ENCODE results near the gene ANKRD63. TPM values are rescaled to one million over a fixed set of nuclear protein-coding genes. Genes with fewer than 3 reads are reported as not detected.

Gene ANKRD63
- total RNA-seq, 1 experiment from 2014 or later, result 1.2 TPM

DNA sequence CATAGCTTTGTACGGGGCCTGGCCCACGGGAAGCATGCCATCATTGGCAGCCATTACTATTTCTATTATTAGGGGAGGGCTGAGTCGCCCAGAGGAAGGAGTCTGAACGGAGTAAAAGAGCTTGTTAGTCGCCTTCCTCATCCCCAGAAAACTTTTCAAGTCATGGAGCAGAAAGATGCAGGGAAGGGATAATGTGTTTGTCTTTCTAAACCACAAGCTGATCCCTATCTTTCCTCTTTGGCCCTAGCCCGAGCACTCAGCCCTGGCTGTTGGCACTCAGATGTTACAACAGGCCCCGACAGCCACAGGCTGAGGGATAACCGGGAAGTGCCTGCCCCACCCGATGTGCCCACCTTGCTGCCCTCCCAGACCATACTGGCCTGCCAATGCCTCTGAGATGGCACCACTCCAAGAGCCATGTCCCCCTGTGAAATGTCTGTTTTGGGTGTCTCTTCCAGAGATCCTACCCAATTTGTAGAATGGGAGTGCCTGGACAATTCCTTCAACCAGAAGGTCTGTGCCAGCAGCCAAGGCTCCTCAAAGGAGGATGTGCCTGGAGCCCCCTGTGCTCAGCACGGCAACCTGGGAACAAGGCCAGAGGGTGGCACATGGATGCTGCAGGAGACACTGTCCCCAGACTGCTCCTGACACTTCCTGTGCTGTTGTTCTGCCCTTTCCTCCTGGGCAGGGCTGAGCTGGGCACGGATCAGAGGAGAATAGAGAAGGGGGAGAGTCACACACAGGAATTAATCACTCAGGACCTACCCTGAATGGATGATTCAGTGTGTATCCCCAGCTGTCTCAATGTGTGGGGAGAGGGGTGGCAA lies 33.2 kb downstream of the ANKRD63 start:
- no peaks in the 10 kb centered on the region for H3K36me3 Mint-ChIP-seq
- TF ChIP-seq TEAD4 (CRISPR knock-in tag; IDR thresholded peaks at IDR 0.05) (no peak), FOXP1 (CRISPR knock-in tag; IDR thresholded peaks at IDR 0.05; ENCODE audit: borderline replicate concordance) (0 out of 2 replicates have a peak, but pooled peaks have one; percentile 15)
- H3K27me3 Mint-ChIP-seq (ENCODE audit: low read depth), result peaks cover 38% of the 10 kb centered on the region
- no peak overlapping the region for H3K27ac Mint-ChIP-seq
- DNase-seq (ENCODE audit: low spot score) (peak; percentile 8), ATAC-seq (no peak)
- CTCF ChIA-PET, result interaction anchor here (1.1 to 15.1 kb wide), 6 partner anchors 11 to 32 kb away, joined by 3 to 224 read pairs (median 4); partner anchors contain the start of gene PAK6
- POLR2A ChIA-PET, result no interaction called here
- H3K4me1 Mint-ChIP-seq, result peaks cover 31% of the 10 kb centered on the region
- H3K9me3 Mint-ChIP-seq, result no peaks in the 10 kb centered on the region
- H3K4me3 Mint-ChIP-seq, result no peak overlapping the region

DNA sequence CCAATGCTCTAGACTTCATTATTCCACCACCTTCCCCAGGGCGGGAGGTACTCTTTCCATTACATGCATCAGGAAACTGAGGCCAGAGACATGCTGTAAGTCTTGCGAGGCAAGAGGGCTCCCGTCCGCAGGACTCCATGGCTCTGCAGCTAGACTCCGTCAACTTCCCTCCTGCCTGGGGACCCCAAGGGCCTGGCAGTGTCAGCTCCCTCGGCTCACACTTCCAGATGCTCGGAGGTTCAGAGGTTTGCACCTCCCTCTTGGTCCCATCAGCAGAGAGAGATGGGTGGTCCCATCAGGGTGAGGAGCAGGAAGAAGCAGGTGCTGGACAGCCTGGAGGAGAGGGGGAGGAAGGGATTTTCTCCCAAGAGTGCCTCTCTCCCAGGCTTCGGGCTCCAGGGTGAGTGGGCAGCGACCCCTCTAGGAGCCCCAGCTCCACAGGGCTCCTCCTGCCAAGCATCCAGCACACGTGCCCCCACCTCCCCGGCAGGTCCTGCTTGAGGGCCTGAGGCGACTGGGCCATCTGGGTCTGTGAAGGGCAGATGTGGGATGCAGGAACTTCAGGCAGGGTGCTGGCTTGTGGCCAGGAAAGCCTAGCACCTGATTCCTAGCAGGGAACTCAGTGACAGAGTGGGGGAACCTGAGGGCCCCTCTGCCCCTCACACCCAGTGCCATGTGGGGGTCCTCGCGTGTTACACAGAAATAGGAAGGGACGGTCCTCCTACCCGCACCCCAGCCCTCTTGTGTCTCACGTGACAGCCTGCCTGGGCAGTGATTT lies 34.7 kb downstream of the ANKRD63 start:
- ATAC-seq (no peak), DNase-seq (ENCODE audit: low spot score) (peak; percentile 5)
- no peak overlapping the region for H3K4me3 Mint-ChIP-seq
- H3K36me3 Mint-ChIP-seq, result no peaks in the 10 kb centered on the region
- H3K27ac Mint-ChIP-seq, result no peak overlapping the region
- CTCF ChIA-PET, result interaction anchor here (1.1 to 15.1 kb wide), 5 partner anchors 22 to 31 kb away, joined by 3 to 224 read pairs (median 4); no protein-coding TSS in a partner anchor
- peaks cover 27% of the 10 kb centered on the region for H3K27me3 Mint-ChIP-seq (ENCODE audit: low read depth)
- POLR2A ChIA-PET, result no interaction called here
- no peaks in the 10 kb centered on the region for H3K9me3 Mint-ChIP-seq
- TF ChIP-seq FOXP1 (CRISPR knock-in tag; IDR thresholded peaks at IDR 0.05; ENCODE audit: borderline replicate concordance), result 0 out of 2 replicates have a peak, but pooled peaks have one; percentile 23
- TF ChIP-seq, protein P1, sequence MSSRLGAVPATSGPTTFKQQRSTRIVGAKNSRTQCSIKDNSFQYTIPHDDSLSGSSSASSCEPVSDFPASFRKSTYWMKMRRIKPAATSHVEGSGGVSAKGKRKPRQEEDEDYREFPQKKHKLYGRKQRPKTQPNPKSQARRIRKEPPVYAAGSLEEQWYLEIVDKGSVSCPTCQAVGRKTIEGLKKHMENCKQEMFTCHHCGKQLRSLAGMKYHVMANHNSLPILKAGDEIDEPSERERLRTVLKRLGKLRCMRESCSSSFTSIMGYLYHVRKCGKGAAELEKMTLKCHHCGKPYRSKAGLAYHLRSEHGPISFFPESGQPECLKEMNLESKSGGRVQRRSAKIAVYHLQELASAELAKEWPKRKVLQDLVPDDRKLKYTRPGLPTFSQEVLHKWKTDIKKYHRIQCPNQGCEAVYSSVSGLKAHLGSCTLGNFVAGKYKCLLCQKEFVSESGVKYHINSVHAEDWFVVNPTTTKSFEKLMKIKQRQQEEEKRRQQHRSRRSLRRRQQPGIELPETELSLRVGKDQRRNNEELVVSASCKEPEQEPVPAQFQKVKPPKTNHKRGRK (CRISPR knock-in tag; IDR thresholded peaks at IDR 0.05; ENCODE audit: borderline replicate concordance), result no peak
- H3K4me1 Mint-ChIP-seq, result peaks cover 22% of the 10 kb centered on the region

DNA sequence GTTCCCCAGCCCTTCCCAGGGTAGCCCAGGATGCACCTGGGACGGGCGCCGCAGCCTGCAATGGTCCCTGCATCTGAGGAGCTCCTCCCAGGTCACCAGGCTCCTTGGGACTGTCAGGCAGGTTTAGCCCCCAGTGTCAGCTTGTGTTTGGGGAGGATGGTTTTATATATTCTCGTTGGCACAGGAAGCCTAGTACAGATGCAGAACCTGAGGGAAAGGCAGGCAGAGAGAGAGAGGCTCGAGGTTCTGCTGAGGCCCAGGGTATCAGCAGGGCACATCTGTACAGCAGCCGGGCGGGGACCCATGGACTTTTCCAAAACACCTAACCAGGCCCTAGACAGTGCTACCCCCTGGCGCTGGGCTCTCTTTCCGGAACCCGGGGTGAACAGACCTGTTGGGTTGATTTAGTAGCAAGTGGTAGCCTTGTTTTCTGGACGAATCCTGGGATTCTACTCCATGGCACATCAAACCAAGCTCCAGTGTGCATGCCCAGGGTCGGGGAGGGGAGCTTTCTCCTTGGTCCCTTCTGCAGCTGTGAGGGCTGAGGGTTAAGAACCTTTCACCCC lies 35.4 kb downstream of the ANKRD63 start:
- Mint-ChIP-seq H3K4me3 (no peak overlapping the region), H3K27me3 (ENCODE audit: low read depth) (peaks cover 22% of the 10 kb centered on the region), H3K4me1 (peaks cover 18% of the 10 kb centered on the region), H3K9me3 (no peaks in the 10 kb centered on the region), H3K27ac (no peak overlapping the region), H3K36me3 (no peaks in the 10 kb centered on the region)
- ChIA-PET CTCF (interaction anchor here (1.0 to 15.1 kb wide), 4 partner anchors 8 to 32 kb away, joined by 3 to 224 read pairs (median 4); no protein-coding TSS in a partner anchor), POLR2A (no interaction called here)
- DNase-seq (ENCODE audit: low spot score), result no peak
- no peak for ATAC-seq
- TF ChIP-seq SOX15 (CRISPR knock-in tag; IDR thresholded peaks at IDR 0.05) (no peak), GABPB1 (CRISPR knock-in tag; IDR thresholded peaks at IDR 0.05) (no peak), NFATC4 (CRISPR knock-in tag; IDR thresholded peaks at IDR 0.05) (no peak), NFE2L1 (CRISPR knock-in tag; IDR thresholded peaks at IDR 0.05) (no peak), TP53 (CRISPR knock-in tag; IDR thresholded peaks at IDR 0.05) (no peak)
- TF ChIP-seq, protein P2, sequence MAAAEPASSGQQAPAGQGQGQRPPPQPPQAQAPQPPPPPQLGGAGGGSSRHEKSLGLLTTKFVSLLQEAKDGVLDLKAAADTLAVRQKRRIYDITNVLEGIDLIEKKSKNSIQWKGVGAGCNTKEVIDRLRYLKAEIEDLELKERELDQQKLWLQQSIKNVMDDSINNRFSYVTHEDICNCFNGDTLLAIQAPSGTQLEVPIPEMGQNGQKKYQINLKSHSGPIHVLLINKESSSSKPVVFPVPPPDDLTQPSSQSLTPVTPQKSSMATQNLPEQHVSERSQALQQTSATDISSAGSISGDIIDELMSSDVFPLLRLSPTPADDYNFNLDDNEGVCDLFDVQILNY (CRISPR knock-in tag; IDR thresholded peaks at IDR 0.05), result no peak
- TF ChIP-seq, protein P3, sequence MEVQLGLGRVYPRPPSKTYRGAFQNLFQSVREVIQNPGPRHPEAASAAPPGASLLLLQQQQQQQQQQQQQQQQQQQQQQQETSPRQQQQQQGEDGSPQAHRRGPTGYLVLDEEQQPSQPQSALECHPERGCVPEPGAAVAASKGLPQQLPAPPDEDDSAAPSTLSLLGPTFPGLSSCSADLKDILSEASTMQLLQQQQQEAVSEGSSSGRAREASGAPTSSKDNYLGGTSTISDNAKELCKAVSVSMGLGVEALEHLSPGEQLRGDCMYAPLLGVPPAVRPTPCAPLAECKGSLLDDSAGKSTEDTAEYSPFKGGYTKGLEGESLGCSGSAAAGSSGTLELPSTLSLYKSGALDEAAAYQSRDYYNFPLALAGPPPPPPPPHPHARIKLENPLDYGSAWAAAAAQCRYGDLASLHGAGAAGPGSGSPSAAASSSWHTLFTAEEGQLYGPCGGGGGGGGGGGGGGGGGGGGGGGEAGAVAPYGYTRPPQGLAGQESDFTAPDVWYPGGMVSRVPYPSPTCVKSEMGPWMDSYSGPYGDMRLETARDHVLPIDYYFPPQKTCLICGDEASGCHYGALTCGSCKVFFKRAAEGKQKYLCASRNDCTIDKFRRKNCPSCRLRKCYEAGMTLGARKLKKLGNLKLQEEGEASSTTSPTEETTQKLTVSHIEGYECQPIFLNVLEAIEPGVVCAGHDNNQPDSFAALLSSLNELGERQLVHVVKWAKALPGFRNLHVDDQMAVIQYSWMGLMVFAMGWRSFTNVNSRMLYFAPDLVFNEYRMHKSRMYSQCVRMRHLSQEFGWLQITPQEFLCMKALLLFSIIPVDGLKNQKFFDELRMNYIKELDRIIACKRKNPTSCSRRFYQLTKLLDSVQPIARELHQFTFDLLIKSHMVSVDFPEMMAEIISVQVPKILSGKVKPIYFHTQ (CRISPR knock-in tag; IDR thresholded peaks at IDR 0.05), result no peak
- TF ChIP-seq, protein P4, sequence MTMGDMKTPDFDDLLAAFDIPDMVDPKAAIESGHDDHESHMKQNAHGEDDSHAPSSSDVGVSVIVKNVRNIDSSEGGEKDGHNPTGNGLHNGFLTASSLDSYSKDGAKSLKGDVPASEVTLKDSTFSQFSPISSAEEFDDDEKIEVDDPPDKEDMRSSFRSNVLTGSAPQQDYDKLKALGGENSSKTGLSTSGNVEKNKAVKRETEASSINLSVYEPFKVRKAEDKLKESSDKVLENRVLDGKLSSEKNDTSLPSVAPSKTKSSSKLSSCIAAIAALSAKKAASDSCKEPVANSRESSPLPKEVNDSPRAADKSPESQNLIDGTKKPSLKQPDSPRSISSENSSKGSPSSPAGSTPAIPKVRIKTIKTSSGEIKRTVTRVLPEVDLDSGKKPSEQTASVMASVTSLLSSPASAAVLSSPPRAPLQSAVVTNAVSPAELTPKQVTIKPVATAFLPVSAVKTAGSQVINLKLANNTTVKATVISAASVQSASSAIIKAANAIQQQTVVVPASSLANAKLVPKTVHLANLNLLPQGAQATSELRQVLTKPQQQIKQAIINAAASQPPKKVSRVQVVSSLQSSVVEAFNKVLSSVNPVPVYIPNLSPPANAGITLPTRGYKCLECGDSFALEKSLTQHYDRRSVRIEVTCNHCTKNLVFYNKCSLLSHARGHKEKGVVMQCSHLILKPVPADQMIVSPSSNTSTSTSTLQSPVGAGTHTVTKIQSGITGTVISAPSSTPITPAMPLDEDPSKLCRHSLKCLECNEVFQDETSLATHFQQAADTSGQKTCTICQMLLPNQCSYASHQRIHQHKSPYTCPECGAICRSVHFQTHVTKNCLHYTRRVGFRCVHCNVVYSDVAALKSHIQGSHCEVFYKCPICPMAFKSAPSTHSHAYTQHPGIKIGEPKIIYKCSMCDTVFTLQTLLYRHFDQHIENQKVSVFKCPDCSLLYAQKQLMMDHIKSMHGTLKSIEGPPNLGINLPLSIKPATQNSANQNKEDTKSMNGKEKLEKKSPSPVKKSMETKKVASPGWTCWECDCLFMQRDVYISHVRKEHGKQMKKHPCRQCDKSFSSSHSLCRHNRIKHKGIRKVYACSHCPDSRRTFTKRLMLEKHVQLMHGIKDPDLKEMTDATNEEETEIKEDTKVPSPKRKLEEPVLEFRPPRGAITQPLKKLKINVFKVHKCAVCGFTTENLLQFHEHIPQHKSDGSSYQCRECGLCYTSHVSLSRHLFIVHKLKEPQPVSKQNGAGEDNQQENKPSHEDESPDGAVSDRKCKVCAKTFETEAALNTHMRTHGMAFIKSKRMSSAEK (CRISPR knock-in tag; IDR thresholded peaks at IDR 0.05; ENCODE audit: borderline replicate concordance), result no peak
- TF ChIP-seq, protein P5, sequence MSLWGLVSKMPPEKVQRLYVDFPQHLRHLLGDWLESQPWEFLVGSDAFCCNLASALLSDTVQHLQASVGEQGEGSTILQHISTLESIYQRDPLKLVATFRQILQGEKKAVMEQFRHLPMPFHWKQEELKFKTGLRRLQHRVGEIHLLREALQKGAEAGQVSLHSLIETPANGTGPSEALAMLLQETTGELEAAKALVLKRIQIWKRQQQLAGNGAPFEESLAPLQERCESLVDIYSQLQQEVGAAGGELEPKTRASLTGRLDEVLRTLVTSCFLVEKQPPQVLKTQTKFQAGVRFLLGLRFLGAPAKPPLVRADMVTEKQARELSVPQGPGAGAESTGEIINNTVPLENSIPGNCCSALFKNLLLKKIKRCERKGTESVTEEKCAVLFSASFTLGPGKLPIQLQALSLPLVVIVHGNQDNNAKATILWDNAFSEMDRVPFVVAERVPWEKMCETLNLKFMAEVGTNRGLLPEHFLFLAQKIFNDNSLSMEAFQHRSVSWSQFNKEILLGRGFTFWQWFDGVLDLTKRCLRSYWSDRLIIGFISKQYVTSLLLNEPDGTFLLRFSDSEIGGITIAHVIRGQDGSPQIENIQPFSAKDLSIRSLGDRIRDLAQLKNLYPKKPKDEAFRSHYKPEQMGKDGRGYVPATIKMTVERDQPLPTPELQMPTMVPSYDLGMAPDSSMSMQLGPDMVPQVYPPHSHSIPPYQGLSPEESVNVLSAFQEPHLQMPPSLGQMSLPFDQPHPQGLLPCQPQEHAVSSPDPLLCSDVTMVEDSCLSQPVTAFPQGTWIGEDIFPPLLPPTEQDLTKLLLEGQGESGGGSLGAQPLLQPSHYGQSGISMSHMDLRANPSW (CRISPR knock-in tag; conservative IDR thresholded peaks at IDR 0.05; ENCODE audit: low read depth), result no peak
- TF ChIP-seq, protein P6, sequence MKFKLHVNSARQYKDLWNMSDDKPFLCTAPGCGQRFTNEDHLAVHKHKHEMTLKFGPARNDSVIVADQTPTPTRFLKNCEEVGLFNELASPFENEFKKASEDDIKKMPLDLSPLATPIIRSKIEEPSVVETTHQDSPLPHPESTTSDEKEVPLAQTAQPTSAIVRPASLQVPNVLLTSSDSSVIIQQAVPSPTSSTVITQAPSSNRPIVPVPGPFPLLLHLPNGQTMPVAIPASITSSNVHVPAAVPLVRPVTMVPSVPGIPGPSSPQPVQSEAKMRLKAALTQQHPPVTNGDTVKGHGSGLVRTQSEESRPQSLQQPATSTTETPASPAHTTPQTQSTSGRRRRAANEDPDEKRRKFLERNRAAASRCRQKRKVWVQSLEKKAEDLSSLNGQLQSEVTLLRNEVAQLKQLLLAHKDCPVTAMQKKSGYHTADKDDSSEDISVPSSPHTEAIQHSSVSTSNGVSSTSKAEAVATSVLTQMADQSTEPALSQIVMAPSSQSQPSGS (CRISPR knock-in tag; IDR thresholded peaks at IDR 0.05; ENCODE audit: borderline replicate concordance, low read depth), result no peak
